ENCODE data around the gene NCS1.
"Not testable (repeated sequence)": the region's sequence is repeated elsewhere in the genome, so short reads cannot be mapped to it uniquely, and the experiment has no call there.

NCS1 gene

DNA sequence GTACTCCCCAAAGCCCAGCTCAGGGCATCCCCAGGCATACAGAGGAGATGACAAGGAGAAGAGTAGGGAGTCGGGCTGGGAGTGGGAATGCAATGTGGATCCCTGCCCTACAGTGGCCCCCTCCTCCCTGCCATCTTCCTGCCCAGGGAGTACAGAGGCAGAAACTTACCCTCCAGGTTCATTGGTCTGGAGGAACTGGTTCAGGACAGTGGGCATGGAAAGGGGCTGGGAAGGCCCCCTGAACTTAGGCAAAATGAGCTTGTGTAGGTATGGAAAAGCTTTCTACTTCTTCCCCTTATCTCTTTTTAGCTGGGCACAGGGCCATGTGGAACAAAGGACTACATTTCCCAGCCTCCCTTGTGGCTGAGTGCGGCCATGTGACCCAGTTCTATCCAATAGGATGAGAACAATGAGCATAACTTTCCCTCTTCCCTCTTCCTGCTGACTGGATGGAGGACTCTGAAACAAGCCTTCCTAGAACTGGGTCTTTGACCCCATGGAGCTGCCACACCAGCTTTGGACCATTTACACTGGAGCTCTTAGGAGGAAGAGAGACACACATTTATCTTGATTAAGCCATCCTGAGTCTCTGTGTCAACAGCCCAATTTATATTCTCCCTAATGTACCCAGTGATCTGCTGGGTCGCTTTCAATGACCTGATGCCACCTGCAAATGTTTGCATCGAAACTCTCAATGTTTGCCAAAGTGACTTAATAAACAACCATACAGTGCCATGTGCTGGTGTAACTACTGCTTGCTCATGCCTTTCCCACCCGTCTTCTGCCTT is 68.4 kb downstream of the NCS1 start:
- DNase-seq: peak; percentile 66

GRCh38 chr9:130241198-130241535 is 69.0 kb downstream of the NCS1 start:
- DNase-seq: no peak

DNA sequence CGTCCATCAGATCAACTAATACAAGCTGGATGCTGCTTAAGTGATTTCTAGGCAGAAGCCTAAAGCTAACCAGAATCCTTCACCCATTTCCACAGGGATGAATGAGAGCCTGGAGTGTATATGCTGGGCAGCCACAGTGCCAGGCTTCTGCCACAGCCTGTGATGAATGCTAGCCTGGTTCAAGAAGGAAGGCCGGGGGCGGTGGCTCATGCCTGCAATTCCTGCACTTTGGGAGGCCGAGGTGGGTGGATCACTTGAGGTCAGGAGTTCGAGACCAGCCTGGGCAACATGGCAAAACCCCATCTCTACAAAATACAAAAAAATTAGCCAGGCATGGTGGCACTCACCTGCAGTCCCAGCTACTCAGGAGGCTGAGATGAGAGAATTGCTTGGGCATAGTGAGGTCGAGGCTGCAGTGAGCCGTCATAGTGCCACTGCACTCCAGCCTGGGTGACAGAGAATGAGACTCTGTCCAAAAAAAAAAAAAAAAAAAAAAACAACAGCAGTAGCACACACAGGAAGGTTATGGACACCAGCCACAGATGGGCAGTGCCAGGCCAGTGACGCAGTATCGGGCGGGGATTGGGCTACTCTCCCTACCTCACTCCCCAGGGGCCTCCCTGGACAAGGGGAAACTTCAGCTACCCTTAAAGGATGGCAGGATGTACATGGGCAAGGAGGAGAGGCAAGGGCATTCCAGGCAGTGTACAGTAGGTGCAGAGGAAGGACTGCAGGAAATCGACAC is 70.2 kb downstream of the NCS1 start:
- DNase-seq: no peak

DNA sequence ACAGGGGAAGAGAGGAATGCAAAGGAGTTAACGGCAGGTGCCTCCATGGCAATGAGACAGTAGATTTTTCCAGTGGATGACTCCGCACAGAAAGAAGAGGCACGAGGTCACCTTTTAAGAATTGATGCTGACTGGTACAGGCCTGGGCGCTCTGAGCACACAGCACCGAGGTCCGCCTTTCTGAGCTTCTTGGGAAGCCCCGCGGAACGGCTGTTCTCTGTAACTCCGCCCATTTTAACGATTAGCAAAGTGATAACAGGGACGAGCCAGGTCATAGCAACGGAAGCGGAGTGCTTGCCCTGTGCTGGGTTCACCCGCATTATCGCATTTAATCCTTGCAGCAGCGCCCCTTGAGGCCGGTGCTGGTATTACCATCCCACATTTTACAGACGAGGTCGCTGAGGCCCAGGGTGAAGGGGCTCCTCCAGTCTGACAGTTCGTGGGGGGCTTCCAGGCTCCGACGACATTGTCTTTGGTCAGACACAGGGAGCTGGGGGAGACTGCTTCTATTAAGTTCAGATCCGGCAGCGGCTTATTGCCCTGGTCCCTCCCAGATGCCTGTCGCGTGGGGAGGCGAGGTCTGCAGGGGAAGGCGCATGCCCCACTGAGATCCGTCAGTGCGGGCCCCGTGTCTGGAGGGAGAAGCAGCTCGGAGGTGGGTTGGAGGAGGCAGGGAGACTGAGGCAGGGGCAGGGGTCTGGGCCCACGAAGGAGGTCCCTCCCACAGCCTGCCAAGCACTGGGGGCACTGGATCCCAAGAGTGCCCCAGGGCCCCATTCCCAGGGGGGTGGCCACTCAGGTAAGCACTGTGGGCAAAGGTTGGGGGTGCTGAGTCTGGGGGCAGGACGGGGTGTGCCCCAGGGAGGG is 71.0 kb downstream of the NCS1 start:
- DNase-seq: peak; percentile 46

GRCh38 chr9:130243882-130244170 is 71.6 kb downstream of the NCS1 start:
- no peak for DNase-seq

GRCh38 chr9:130244548-130245165 is 72.5 kb downstream of the NCS1 start:
- no peak for DNase-seq

GRCh38 chr9:130245474-130245873 is 73.3 kb downstream of the NCS1 start:
- no peak for DNase-seq

DNA sequence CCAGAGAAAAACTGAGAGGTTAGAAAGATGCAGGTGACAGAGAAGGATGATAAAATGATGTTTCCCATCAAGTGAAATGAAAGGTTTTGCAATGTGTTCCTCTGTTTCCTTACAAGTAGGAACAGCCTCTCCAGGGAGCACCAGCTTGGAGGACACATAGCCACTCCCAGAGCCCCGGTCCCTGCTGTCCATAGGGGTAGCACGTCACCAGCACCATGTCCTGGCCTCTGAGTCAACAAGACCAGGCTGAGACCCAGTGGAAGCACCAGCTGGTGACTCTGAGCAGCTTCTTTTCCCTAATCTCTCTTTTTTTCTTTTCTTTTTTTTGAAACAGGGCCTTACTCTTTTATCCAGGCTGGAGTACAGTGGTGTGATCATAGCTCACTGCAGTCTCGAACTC is 73.9 kb downstream of the NCS1 start:
- DNase-seq: no peak

GRCh38 chr9:130254747-130255630 is 82.8 kb downstream of the NCS1 start:
- DNase-seq: no peak

GRCh38 chr9:130255631-130256134 is 83.5 kb downstream of the NCS1 start:
- DNase-seq: no peak

DNA sequence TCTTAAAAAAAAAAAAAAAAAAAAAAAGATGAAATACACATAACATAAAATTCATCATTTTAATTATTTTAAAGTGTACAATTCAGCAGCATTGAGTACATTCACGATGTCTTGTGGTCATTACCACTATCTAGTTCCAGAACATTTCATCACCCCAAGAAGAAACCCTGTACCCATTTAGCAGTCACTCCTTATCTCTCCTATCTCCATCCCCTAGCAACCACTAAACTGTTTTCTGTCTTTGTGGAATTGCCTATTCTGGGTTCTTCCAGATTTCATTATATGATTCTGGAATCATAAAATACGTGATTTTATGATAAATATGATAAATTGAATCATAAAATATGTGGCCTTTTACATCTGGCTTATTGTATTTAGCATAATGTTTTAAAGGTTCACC is 84.4 kb downstream of the NCS1 start:
- no peak for DNase-seq

- DNase-seq: not testable (repeated sequence)
These were observed 85.9 kb downstream of the NCS1 start for GRCh38 chr9:130258137-130258536.

DNA sequence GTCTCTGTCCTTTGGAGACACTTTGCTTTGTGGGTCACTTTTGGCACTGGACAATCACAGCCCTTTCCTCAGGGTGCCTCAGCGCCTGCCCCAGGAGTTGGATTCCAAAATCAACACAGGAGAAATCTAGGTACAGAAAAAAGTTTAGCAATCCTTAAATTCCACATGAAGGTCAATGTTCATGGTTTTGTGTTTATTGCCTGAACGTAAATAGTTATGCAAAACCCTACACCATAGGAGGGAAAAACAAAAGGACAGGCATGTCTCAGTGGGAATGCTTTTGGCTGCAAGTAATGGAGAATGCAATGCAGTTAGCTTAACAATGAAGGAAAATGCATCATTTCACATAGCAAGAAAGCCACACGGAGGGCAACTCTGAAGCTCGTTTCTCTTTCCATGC is 86.8 kb downstream of the NCS1 start:
- no peak for DNase-seq

DNA sequence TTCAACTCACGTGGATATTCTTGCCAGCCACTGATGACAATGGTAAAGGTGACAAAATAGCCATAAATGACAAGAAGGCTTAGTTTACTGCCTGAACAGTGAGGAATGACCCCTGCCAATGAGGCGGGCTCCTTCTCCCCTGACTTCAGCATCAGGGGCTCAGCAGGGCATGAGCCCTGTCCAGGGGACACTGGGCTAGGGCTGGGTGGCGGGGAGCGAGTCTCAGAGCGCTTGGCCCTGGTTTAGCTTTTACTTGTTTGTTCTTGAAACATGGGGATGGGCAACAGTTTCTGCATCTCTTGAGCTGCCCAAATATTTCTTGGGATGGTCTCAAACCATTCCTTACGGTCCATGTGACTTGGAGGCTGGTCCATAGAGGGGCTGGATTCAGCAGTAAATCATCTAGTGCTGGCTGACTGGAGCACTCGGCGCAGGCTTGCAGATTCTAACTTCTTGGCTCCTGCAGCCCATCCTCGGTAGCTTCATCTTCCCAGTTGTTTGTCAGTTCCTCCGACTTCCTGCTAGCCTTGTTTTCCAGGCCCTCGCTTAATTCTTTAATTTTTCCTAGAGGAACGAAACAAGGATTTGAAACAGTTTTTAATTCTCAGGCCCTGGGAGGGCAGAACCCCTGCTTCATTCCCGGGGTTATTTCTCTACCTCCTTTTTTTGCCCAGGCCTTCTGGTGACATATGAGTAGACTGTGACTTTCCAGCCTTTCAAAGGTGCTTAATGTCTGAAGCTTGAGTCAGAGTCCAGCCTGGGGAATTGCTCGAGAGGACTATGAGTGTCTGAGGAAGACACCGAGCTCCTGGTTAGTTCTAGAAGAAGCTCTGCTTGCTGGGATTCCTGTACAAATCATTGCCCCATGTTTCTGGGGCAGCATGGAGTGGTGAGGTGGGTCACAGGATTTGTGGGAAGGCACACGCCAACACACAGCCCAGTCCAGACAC is 88.9 kb downstream of the NCS1 start:
- DNase-seq: peak; percentile 14

- DNase-seq: no peak
These were observed 90.0 kb downstream of the NCS1 start for GRCh38 chr9:130262061-130262745.

DNA sequence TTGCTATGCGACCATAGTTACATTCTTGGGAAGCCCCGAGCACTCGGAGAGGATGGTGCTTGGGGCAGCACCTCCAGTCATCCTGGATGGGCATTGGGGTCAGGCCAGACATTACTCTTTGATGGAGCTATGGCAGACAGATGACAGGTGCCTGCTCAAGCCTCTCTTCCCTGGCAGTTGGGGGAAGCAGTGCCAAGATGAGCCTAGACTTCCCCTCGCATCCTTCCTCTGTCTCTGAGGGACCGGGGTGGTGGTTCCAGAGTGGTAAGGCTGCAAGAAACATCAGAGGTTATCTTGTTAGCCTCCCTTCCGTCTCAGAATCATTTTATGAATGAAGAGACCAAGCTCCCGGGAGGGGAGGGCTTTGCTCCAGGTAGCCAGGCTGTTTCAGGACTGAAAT is 90.6 kb downstream of the NCS1 start:
- DNase-seq: no peak

- no peak for DNase-seq
These were observed 91.6 kb downstream of the NCS1 start for GRCh38 chr9:130263601-130264413.

DNA sequence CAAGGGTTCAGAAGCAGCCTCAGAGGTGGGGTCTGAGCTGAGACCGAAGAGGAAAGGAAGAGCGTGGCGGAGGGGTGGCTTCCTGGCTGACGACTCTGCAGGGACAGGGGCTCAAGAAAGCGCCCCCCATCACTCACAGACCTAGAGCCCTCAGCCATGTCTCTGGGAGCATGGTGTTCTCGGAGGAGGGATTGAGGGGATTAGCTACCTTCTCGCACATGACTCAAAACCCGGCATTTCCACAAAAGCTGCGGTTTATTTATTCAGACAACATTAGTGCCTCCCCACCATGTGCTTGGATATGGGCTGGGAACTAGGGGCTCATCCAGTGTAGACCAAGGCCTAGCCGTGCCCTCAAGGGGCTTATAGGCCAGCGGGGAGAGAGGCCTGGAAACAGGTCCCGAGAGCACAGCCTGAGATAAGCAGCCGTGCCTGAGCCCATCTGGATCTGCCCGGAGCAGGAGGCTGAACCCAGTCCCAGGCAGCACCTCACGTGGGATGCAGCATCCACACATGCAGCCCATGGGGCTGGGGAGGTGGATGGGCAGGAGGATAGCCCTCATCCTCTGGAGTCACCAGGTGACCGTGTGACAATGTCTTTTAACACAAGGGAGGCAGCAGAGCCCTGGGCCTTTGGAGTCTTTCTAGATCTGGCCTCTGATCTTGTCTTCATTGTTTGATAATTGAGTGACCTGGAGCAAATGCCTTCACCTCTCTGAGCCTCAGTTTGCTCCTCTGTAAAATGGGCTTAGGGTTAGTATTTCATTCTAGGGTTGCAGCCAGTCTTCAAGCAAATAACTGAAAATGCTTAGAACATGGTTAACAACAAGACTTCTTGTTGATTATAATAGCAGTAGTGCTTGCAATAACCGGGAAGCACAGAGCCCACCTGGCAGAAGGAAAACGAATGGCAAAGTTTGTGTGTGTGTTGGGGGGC is 92.5 kb downstream of the NCS1 start:
- DNase-seq: no peak

Data from fibroblast of upper back skin (primary cell).